ENCODE data around the gene DYNLRB2.

Gene DYNLRB2

GRCh38 chr16:80519189-80519588, 21.6 kb upstream of the DYNLRB2 start:
- TF ChIP-seq REST (IDR thresholded peaks at IDR 0.05; ENCODE audit: insufficient replicate concordance, low read depth) (no peak), SPI1 (IDR thresholded peaks at IDR 0.05; ENCODE audit: borderline replicate concordance, low read depth) (no peak), CTCF (IDR thresholded peaks at IDR 0.05; ENCODE audit: insufficient read depth, low read length) (no peak), POLR2AphosphoS5 (IDR thresholded peaks at IDR 0.05; ENCODE audit: low read depth) (no peak), GABPA (IDR thresholded peaks at IDR 0.05; ENCODE audit: low read depth) (no peak)
- Histone ChIP-seq H3K4me3 (replicated peaks; ENCODE audit: insufficient read depth, low read length) (no peak overlapping the region), H3K27ac (replicated peaks) (no peak overlapping the region), H3K27me3 (ENCODE audit: insufficient read depth, poor library complexity, severe bottlenecking) (peaks cover 2% of the 10 kb centered on the region)
- DNase-seq (ENCODE audit: low read depth in 1 of 2, low spot score in 1 of 2), result no peak

- no peak overlapping the region for H3K27ac ChIP-seq (replicated peaks)
- TF ChIP-seq REST (IDR thresholded peaks at IDR 0.05; ENCODE audit: insufficient replicate concordance, low read depth), result no peak
- no peak for TF ChIP-seq GABPA (IDR thresholded peaks at IDR 0.05; ENCODE audit: low read depth)
- TF ChIP-seq CTCF (IDR thresholded peaks at IDR 0.05; ENCODE audit: insufficient read depth, low read length), result no peak
- no peak for TF ChIP-seq SPI1 (IDR thresholded peaks at IDR 0.05; ENCODE audit: borderline replicate concordance, low read depth)
- TF ChIP-seq POLR2AphosphoS5 (IDR thresholded peaks at IDR 0.05; ENCODE audit: low read depth), result no peak
- H3K4me3 ChIP-seq (replicated peaks; ENCODE audit: insufficient read depth, low read length), result no peak overlapping the region
- no peaks in the 10 kb centered on the region for H3K27me3 ChIP-seq (ENCODE audit: insufficient read depth, poor library complexity, severe bottlenecking)
- DNase-seq (ENCODE audit: low read depth in 1 of 2, low spot score in 1 of 2), result no peak
Observed at GRCh38 chr16:80525420-80525819, 15.4 kb upstream of the DYNLRB2 start.

GRCh38 chr16:80526418-80527061, 14.3 kb upstream of the DYNLRB2 start:
- TF ChIP-seq CTCF (IDR thresholded peaks at IDR 0.05; ENCODE audit: insufficient read depth, low read length) (peak; percentile 78), REST (IDR thresholded peaks at IDR 0.05; ENCODE audit: insufficient replicate concordance, low read depth) (no peak), SPI1 (IDR thresholded peaks at IDR 0.05; ENCODE audit: borderline replicate concordance, low read depth) (peak; percentile 7; the same call in 1 of the 2 replicates)
- no peaks in the 10 kb centered on the region for H3K27me3 ChIP-seq (ENCODE audit: insufficient read depth, poor library complexity, severe bottlenecking)
- H3K4me3 ChIP-seq (replicated peaks; ENCODE audit: insufficient read depth, low read length), result no peak overlapping the region
- peak; percentile 30 to 37 for DNase-seq (ENCODE audit: low read depth in 1 of 2, low spot score in 1 of 2)
- no peak overlapping the region for H3K27ac ChIP-seq (replicated peaks)

Measured in HL-60 (cell line).